Common myeloid progenitor, CD34-positive (primary cell): ENCODE data around the gene AGBL4.

Experiments used
- CTCF ChIA-PET: fragments of 350-600 bp; sonication (Branson Sonifier 250); formaldehyde crosslinking; loops from one replicate; lab custom pipeline; 2021; ENCODE audit warnings: antibody characterized with exemption; lab: Charles Lee
- POLR2A ChIA-PET: fragments of 350-600 bp; sonication (Branson Sonifier 250); formaldehyde crosslinking; loops from one replicate; lab custom pipeline; 2021; ENCODE audit warnings: antibody characterized with exemption; lab: Charles Lee
- DNase-seq, 3 donors: peaks; one replicate each; pipeline versions ENCODE4 v3.0.0 to v3.0.0-alpha.2; 2013
- H3K27ac ChIP-seq, 2 experiments: 1 replicate in 1 of 2; 2 replicates in 1 of 2; pipeline ENCODE4 v1.7.0; 2013; ENCODE audit warnings: inconsistent platforms in 2 of 2, low read length in 2 of 2, mild to moderate bottlenecking in 2 of 2, low read depth in 1 of 2, moderate library complexity in 1 of 2; ENCODE audit not compliant: severe bottlenecking in 2 of 2, insufficient read depth in 1 of 2, poor library complexity in 1 of 2
- H3K27me3 ChIP-seq, 5 experiments: replicated peaks in 2 of 5; 1 replicate in 3 of 5; 2 replicates in 2 of 5; pipeline versions ENCODE4 v1.6.1 to v1.7.0; 2013; ENCODE audit warnings: low read length in 4 of 5, mild to moderate bottlenecking in 2 of 5, moderate library complexity in 2 of 5, inconsistent platforms in 1 of 5; ENCODE audit not compliant: insufficient read depth in 5 of 5, control insufficient read depth in 4 of 5
- H3K36me3 ChIP-seq, 4 experiments: 1 replicate in 2 of 4; 2 replicates in 2 of 4; pipeline versions ENCODE4 v1.6.1 to v1.7.0; 2013; ENCODE audit warnings: low read length in 3 of 4, control low read depth in 1 of 4, mild to moderate bottlenecking in 1 of 4; ENCODE audit not compliant: control insufficient read depth in 4 of 4, insufficient read depth in 4 of 4
- H3K4me1 ChIP-seq, 4 experiments: 1 replicate in 3 of 4; 2 replicates in 1 of 4; pipeline versions ENCODE4 v1.6.1 to v1.7.1; 2013; ENCODE audit warnings: low read length in 3 of 4, mild to moderate bottlenecking in 3 of 4, control low read depth in 1 of 4, inconsistent platforms in 1 of 4, moderate library complexity in 1 of 4; ENCODE audit not compliant: control insufficient read depth in 4 of 4, insufficient read depth in 4 of 4; ENCODE audit errors: control extremely low read depth in 1 of 4
- H3K4me3 ChIP-seq, 7 experiments: 1 replicate in 4 of 7; 2 replicates in 3 of 7; pipeline versions ENCODE4 v1.5.1 to v1.7.0; 2013; ENCODE audit warnings: mild to moderate bottlenecking in 7 of 7, low read length in 6 of 7, moderate library complexity in 6 of 7, inconsistent platforms in 2 of 7, low read depth in 2 of 7, control low read depth in 1 of 7; ENCODE audit not compliant: insufficient read depth in 4 of 7, control insufficient read depth in 1 of 7; ENCODE audit errors: extremely low read depth in 1 of 7
- H3K9me3 ChIP-seq, 5 experiments: 1 replicate in 4 of 5; 2 replicates in 1 of 5; pipeline versions ENCODE4 v1.6.1 to v1.7.1; 2013; ENCODE audit warnings: low read length in 4 of 5, mild to moderate bottlenecking in 2 of 5, inconsistent platforms in 1 of 5, low read depth in 1 of 5, moderate library complexity in 1 of 5; ENCODE audit not compliant: control insufficient read depth in 4 of 5, insufficient read depth in 2 of 5; ENCODE audit errors: control extremely low read depth in 1 of 5
- WGBS: methylation state at CpG from one replicate; pipeline ENCODE4 v1.1.5; 2013; ENCODE audit not compliant: insufficient coverage; 5-methylcytosine and 5-hydroxymethylcytosine counted together

Gene AGBL4

DNA sequence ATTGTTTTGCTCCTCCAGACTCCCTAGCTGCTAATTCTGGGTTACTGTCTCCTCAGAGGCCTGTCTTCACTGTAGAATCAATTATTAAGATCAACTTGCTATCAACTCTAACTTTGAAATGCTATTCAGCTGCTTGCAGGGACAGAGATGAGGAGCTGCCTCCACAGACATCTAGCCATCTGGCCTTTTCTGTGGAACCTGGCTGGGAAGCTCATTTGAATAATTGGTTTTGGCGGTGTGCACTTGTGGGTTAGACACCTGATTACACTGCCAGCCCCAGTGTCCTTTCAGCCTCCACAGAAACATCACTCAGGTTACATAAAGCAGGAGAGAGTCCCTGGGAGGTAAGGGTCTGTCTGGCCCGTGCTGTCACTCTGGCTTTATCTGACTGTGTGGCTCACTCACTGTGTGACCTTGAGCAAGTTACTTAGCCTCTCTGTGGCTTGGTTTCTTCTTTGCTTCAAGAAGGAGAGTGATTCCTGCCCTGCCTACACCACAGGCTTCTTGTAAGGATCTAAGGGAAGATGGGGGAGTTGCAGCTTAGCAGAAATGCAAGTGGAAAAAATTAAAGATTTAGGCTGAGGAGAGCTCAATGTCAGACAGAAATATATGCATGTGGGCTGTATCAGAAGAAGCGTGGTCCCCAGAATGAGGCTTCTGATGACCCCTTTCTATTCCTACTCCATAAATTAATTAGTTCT lies 1378.7 kb downstream of the AGBL4 start:
- Histone ChIP-seq H3K27me3 (peaks cover 0 to 1% (median 0%) of the 10 kb centered on the region in 5 experiments), H3K27ac (no peak overlapping the region), H3K36me3 (no peaks in the 10 kb centered on the region), H3K4me3 (no peak overlapping the region), H3K4me1 (no peaks in the 10 kb centered on the region), H3K9me3 (no peaks in the 10 kb centered on the region)
- POLR2A ChIA-PET: no interaction called here
- 94% methylated on average over 2 of the region's 3 CpGs for WGBS
- CTCF ChIA-PET: interaction anchor here (0.9 kb wide), 1 partner anchor 22 kb away, joined by 3 read pairs; no protein-coding TSS in a partner anchor
- DNase-seq: no peak

- no peak overlapping the region for H3K4me3 ChIP-seq
- no peaks in the 10 kb centered on the region for H3K4me1 ChIP-seq
- H3K27me3 ChIP-seq: peaks cover 0 to 1% (median 0%) of the 10 kb centered on the region in 5 experiments
- ChIA-PET POLR2A (no interaction called here), CTCF (interaction anchor here (0.9 kb wide), 1 partner anchor 21 kb away, joined by 3 read pairs; no protein-coding TSS in a partner anchor)
- H3K9me3 ChIP-seq: no peaks in the 10 kb centered on the region
- 97% methylated on average over 5 of the region's 7 CpGs for WGBS
- DNase-seq: no peak
- H3K27ac ChIP-seq: no peak overlapping the region
- no peaks in the 10 kb centered on the region for H3K36me3 ChIP-seq
These were observed 1379.4 kb downstream of the AGBL4 start for GRCh38 chr1:48644190-48644900.

DNA sequence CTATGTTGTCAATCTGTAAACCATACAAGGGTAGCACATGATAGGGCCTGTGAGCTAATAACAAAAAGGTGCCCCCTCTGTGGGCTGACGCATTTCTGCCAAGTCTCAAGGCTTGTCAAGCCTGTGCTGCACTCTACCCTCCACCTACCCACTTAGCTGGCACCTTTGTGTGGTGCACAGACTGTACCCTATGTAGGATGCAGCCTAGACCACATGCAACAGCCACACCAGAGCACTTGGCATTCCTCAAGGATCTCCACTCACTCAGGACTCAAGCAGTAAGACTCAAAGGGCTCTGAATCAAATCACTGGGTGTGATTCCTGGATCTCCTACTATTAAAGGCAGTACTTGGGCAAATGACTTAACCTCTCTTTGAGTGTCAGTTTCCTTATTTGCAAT lies 1380.6 kb downstream of the AGBL4 start:
- H3K36me3 ChIP-seq: no peaks in the 10 kb centered on the region
- 100% methylated on average over 1 of the region's 1 CpG for WGBS
- H3K27ac ChIP-seq: no peak overlapping the region
- no peak overlapping the region for H3K4me3 ChIP-seq
- DNase-seq: no peak
- ChIA-PET CTCF (no interaction called here), POLR2A (no interaction called here)
- peaks cover 0 to 1% (median 0%) of the 10 kb centered on the region in 5 experiments for H3K27me3 ChIP-seq
- no peaks in the 10 kb centered on the region for H3K4me1 ChIP-seq
- no peaks in the 10 kb centered on the region for H3K9me3 ChIP-seq

- ChIA-PET POLR2A (no interaction called here), CTCF (no interaction called here)
- H3K27me3 ChIP-seq: peaks cover 0 to 1% (median 0%) of the 10 kb centered on the region in 5 experiments
- H3K36me3 ChIP-seq: no peaks in the 10 kb centered on the region
- no peak for DNase-seq
- 100% methylated on average over 3 of the region's 5 CpGs for WGBS
- no peak overlapping the region for H3K27ac ChIP-seq
- H3K9me3 ChIP-seq: no peaks in the 10 kb centered on the region
- H3K4me1 ChIP-seq: no peaks in the 10 kb centered on the region
- H3K4me3 ChIP-seq: no peak overlapping the region
These were observed 1382.8 kb downstream of the AGBL4 start for GRCh38 chr1:48640836-48641492.

- Histone ChIP-seq H3K4me1 (peaks cover 0 to 6% (median 0%) of the 10 kb centered on the region in 4 experiments), H3K27ac (no peak overlapping the region), H3K4me3 (no peak overlapping the region), H3K9me3 (no peaks in the 10 kb centered on the region), H3K27me3 (peaks cover 0 to 14% (median 0%) of the 10 kb centered on the region in 5 experiments), H3K36me3 (no peaks in the 10 kb centered on the region)
- POLR2A ChIA-PET: no interaction called here
- WGBS: 100% methylated on average over 2 of the region's 3 CpGs
- DNase-seq: no peak
- CTCF ChIA-PET: interaction anchor here (0.6 to 1.2 kb wide), 2 partner anchors 7 to 105 kb away, joined by 3 read pairs; no protein-coding TSS in a partner anchor
These were observed 1393.9 kb downstream of the AGBL4 start for GRCh38 chr1:48629867-48630266.

DNA sequence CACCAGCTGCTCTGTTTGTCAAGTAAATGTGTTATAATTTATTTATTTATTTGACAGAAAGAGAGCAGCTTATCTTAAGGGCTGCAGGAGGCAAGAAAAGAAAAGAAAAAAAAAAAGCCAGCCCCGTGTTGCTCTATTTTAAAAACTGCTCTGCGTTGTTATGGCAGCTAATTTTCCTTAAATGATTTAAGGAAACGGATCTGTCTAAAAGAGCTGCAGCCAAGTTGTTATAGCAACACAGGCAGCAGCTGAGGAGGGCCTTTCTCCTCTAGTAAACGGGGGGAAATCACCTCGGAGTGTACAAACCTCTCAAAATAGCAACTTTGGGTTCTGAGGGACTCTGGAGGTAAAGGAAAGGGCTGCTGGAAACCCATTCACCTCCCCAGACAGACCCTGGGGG lies 1396.3 kb downstream of the AGBL4 start:
- Histone ChIP-seq H3K4me1 (peaks cover 0 to 6% (median 0%) of the 10 kb centered on the region in 4 experiments), H3K27ac (no peak overlapping the region), H3K4me3 (no peak overlapping the region), H3K27me3 (peaks cover 0 to 11% (median 0%) of the 10 kb centered on the region in 5 experiments), H3K9me3 (no peaks in the 10 kb centered on the region), H3K36me3 (no peaks in the 10 kb centered on the region)
- CTCF ChIA-PET: no interaction called here
- DNase-seq: peak in 2 of 3 donors; percentile 49 to 70
- POLR2A ChIA-PET: no interaction called here
- 21% methylated on average over 3 of the region's 5 CpGs for WGBS
